Immature natural killer cell (primary cell): ENCODE data around the gene ETNK1. TPM values are rescaled to one million over a fixed set of nuclear protein-coding genes. Genes with fewer than 3 reads are reported as not detected.
"Not testable (repeated sequence)": the region's sequence is repeated elsewhere in the genome, so short reads cannot be mapped to it uniquely, and the experiment has no call there.

Source experiments
- DNase-seq, 3 donors: peaks; one replicate each; pipeline ENCODE4 v3.0.0; 2022; ENCODE audit warnings: mixed read lengths in 1 of 3
- H3K27ac Mint-ChIP-seq, 6 donors: one replicate each; pipeline ENCODE4 v1.8.0; 2020; ENCODE audit warnings: mixed read lengths in 6 of 6, mild to moderate bottlenecking in 5 of 6, inconsistent platforms in 4 of 6, moderate library complexity in 3 of 6
- H3K27me3 Mint-ChIP-seq, 3 donors: one replicate each; pipeline ENCODE4 v1.8.0; 2020 to 2021; ENCODE audit warnings: low read depth in 3 of 3, mild to moderate bottlenecking in 3 of 3, mixed read lengths in 3 of 3, moderate library complexity in 3 of 3, inconsistent platforms in 1 of 3
- H3K36me3 Mint-ChIP-seq, 3 donors: one replicate each; pipeline ENCODE4 v1.8.0; 2020; ENCODE audit warnings: mixed read lengths in 3 of 3, inconsistent platforms in 2 of 3, mild to moderate bottlenecking in 2 of 3
- H3K4me1 Mint-ChIP-seq, 2 donors: one replicate each; pipeline ENCODE4 v1.8.0; 2020; ENCODE audit warnings: inconsistent platforms in 2 of 2, mild to moderate bottlenecking in 2 of 2, mixed read lengths in 2 of 2, moderate library complexity in 1 of 2
- H3K4me3 Mint-ChIP-seq, 5 donors: one replicate each; pipeline ENCODE4 v1.8.0; 2020; ENCODE audit warnings: mild to moderate bottlenecking in 5 of 5, mixed read lengths in 5 of 5, inconsistent platforms in 3 of 5, moderate library complexity in 3 of 5
- H3K9me3 Mint-ChIP-seq, 6 donors: one replicate each; pipeline ENCODE4 v1.8.0; 2020; ENCODE audit warnings: mild to moderate bottlenecking in 6 of 6, mixed read lengths in 6 of 6, inconsistent platforms in 4 of 6, moderate library complexity in 3 of 6
- polyA plus RNA-seq, 3 donors: library from polyadenylated mRNA; unstranded; fragments of 300-500 nt; fragmentation: Illumina TruSeq; gene quantifications; one replicate each; pipeline ENCODE4 v1.2.3, GENCODE V29; 2021

ETNK1 gene
- polyA plus RNA-seq, 3 donors from 2014 or later: 15.7 to 26.2 (median 16.5) TPM

DNA sequence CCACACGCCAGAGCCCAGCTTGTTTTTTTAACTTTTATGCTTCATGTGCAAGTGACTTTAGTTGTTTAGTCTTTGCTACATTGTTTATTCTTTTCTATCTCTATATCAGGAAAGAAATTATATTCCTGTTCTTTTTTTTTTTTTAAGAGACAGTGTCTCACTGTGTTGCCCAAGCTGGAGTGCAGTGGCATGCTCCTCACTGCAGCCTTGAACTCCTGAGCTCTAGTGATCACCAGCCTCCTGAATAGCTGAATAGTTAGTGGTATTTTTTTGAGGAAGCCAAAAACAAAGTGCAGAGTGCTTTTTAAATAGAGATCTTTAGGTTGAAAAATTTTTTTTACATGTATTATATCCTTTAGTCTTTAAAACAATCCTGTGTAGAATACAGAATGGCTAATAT, 58.2 kb downstream of the ETNK1 start:
- Mint-ChIP-seq H3K4me1 (peaks cover 18 to 52% of the 10 kb centered on the region in 2 donors), H3K9me3 (no peaks in the 10 kb centered on the region), H3K36me3 (peaks cover 14 to 22% (median 22%) of the 10 kb centered on the region in 3 donors), H3K27me3 (no peaks in the 10 kb centered on the region), H3K27ac (peak overlapping the region in 1 of 6 donors; percentile 31), H3K4me3 (no peak overlapping the region)
- no peak for DNase-seq

GRCh38 chr12:22684140-22685118, 59.5 kb downstream of the ETNK1 start:
- DNase-seq: peak; percentile 15 to 29 (median 23)
- H3K27ac Mint-ChIP-seq: no peak overlapping the region
- H3K4me3 Mint-ChIP-seq: no peak overlapping the region
- H3K4me1 Mint-ChIP-seq: peaks cover 21 to 48% of the 10 kb centered on the region in 2 donors
- peaks cover 4 to 9% (median 9%) of the 10 kb centered on the region in 3 donors for H3K36me3 Mint-ChIP-seq
- H3K9me3 Mint-ChIP-seq: no peaks in the 10 kb centered on the region
- H3K27me3 Mint-ChIP-seq: no peaks in the 10 kb centered on the region

- DNase-seq: no peak
- peak overlapping the region in 1 of 6 donors; percentile 44 for H3K27ac Mint-ChIP-seq
- H3K9me3 Mint-ChIP-seq: no peaks in the 10 kb centered on the region
- no peaks in the 10 kb centered on the region for H3K27me3 Mint-ChIP-seq
- H3K4me1 Mint-ChIP-seq: peaks cover 21 to 53% of the 10 kb centered on the region in 2 donors
- no peak overlapping the region for H3K4me3 Mint-ChIP-seq
- peaks cover 0 to under 1% (median 0%) of the 10 kb centered on the region in 3 donors for H3K36me3 Mint-ChIP-seq
Observed at GRCh38 chr12:22686193-22686592, 61.2 kb downstream of the ETNK1 start.

DNA sequence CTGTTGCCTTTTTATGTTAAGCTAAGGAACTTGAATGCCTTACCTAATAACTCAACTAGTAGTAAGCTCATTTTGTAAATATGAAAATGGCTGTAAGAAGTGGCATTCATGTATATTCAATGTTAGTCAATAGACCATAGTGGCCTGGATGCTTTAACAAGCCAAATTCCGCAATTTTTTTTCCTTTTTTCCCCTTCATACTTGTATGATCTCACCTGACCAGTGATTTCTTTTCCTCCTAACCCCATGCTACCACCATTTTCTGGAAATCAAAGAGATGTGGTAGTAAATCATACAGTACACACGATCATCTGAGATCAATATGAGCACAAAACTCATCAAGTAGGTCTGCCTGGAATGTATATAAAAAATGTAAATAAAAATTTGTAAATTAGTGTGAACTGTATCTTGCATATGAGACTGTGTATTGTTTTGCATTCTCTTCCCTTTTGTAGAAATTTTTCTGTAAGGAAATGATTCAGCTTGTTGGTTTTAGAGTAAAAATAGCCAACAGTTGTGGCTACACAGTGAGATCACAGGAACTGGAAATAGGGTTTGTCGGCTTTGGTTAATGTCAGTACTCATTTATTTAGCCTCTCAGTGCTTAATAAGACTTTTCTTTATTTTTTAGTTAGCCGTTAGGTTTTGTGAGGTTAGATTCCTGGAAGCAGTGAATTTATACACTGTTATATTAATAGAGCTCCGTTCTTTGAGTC, 62.5 kb downstream of the ETNK1 start:
- H3K27ac Mint-ChIP-seq: peak overlapping the region in 4 of 6 donors; percentile 6 to 85 (median 11)
- peaks cover 0 to 2% (median 0%) of the 10 kb centered on the region in 6 donors for H3K9me3 Mint-ChIP-seq
- H3K4me3 Mint-ChIP-seq: peak overlapping the region; percentile 19 to 70 (median 52)
- H3K4me1 Mint-ChIP-seq: peaks cover 33 to 66% of the 10 kb centered on the region in 2 donors
- H3K27me3 Mint-ChIP-seq: peaks cover 0 to 2% (median 0%) of the 10 kb centered on the region in 3 donors
- H3K36me3 Mint-ChIP-seq: peaks cover 0 to 5% (median 4%) of the 10 kb centered on the region in 3 donors
- DNase-seq: peak; percentile 13 to 39 (median 35)

GRCh38 chr12:22689876-22690275, 64.9 kb downstream of the ETNK1 start:
- Mint-ChIP-seq H3K27ac (no peak overlapping the region), H3K36me3 (peaks cover 0 to 6% (median 4%) of the 10 kb centered on the region in 3 donors), H3K4me3 (no peak overlapping the region), H3K27me3 (peaks cover 0 to 3% (median 2%) of the 10 kb centered on the region in 3 donors), H3K4me1 (peaks cover 31 to 54% of the 10 kb centered on the region in 2 donors), H3K9me3 (peaks cover 0 to 2% (median 0%) of the 10 kb centered on the region in 6 donors)
- DNase-seq: no peak

- H3K27ac Mint-ChIP-seq: no peak overlapping the region
Observed at GRCh38 chr12:22691319-22691718, 66.3 kb downstream of the ETNK1 start.

GRCh38 chr12:22692467-22692866, 67.5 kb downstream of the ETNK1 start:
- H3K9me3 Mint-ChIP-seq, H3K27me3 Mint-ChIP-seq, H3K36me3 Mint-ChIP-seq, H3K27ac Mint-ChIP-seq, H3K4me3 Mint-ChIP-seq, DNase-seq: not testable (repeated sequence)
- peaks cover 20 to 35% of the 10 kb centered on the region in 2 donors for H3K4me1 Mint-ChIP-seq

More at GRCh38 chr12:22691319-22691718, 66.3 kb downstream of the ETNK1 start:
- Mint-ChIP-seq H3K27me3 (peaks cover 0 to 5% (median 3%) of the 10 kb centered on the region in 3 donors), H3K9me3 (peaks cover 0 to 2% (median 0%) of the 10 kb centered on the region in 6 donors), H3K4me3 (no peak overlapping the region), H3K36me3 (peaks cover 0 to 6% (median 4%) of the 10 kb centered on the region in 3 donors), H3K4me1 (peaks cover 28 to 47% of the 10 kb centered on the region in 2 donors)
- DNase-seq: no peak

- H3K27ac Mint-ChIP-seq: no peak overlapping the region
Observed at GRCh38 chr12:22692964-22693555, 68.1 kb downstream of the ETNK1 start.

GRCh38 chr12:22698576-22698975, 73.6 kb downstream of the ETNK1 start:
- no peaks in the 10 kb centered on the region for H3K36me3 Mint-ChIP-seq
- no peak for DNase-seq
- peaks cover 0 to 2% of the 10 kb centered on the region in 2 donors for H3K4me1 Mint-ChIP-seq
- H3K27ac Mint-ChIP-seq: no peak overlapping the region
- no peak overlapping the region for H3K4me3 Mint-ChIP-seq
- H3K9me3 Mint-ChIP-seq: no peaks in the 10 kb centered on the region
- peaks cover 1 to 6% (median 4%) of the 10 kb centered on the region in 3 donors for H3K27me3 Mint-ChIP-seq

More at GRCh38 chr12:22692964-22693555, 68.1 kb downstream of the ETNK1 start:
- Mint-ChIP-seq H3K4me3 (no peak overlapping the region), H3K9me3 (peaks cover 0 to 2% (median 0%) of the 10 kb centered on the region in 6 donors), H3K36me3 (peaks cover 0 to 6% (median 4%) of the 10 kb centered on the region in 3 donors), H3K4me1 (peaks cover 16 to 29% of the 10 kb centered on the region in 2 donors), H3K27me3 (peaks cover 0 to 5% (median 3%) of the 10 kb centered on the region in 3 donors)
- no peak for DNase-seq

- not testable (repeated sequence) for H3K4me1 Mint-ChIP-seq, DNase-seq, H3K27ac Mint-ChIP-seq, H3K9me3 Mint-ChIP-seq, H3K4me3 Mint-ChIP-seq, H3K36me3 Mint-ChIP-seq, H3K27me3 Mint-ChIP-seq
Observed at GRCh38 chr12:22699705-22700104, 74.7 kb downstream of the ETNK1 start.

GRCh38 chr12:22700106-22700505, 75.1 kb downstream of the ETNK1 start:
- peaks cover 0 to 2% of the 10 kb centered on the region in 2 donors for H3K4me1 Mint-ChIP-seq
- H3K4me3 Mint-ChIP-seq: no peak overlapping the region
- no peak for DNase-seq
- no peak overlapping the region for H3K27ac Mint-ChIP-seq
- H3K27me3 Mint-ChIP-seq: peaks cover 1 to 6% (median 4%) of the 10 kb centered on the region in 3 donors
- no peaks in the 10 kb centered on the region for H3K9me3 Mint-ChIP-seq
- no peaks in the 10 kb centered on the region for H3K36me3 Mint-ChIP-seq

DNA sequence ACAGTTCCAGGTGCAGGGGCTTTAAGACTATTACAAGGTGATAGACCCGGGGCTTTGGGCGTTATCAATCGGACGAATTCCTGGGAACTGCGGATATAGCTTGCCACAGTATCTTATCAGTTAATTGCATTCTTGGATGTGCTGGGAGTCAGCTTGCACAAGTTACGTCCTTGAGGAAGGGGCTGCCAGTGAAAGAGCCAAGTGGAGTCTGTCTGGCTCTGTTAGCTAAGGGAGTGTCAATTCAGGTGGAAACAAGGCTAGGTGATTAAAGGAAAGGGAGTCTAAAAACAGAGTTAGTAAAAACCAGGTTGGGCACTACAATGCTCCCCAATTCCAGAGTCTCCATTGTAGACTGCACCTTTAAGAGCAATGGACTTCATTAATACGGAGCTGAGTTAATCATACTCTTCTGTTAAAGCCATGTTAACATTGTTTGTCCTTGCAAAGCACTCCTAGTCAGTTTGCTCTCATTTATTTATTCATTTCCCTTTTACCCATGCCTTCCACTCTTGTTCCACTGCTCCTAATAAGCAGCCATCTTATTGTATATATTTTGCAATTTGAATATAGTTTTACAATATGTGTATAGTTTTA, 76.3 kb downstream of the ETNK1 start:
- H3K9me3 Mint-ChIP-seq, H3K4me3 Mint-ChIP-seq, H3K27me3 Mint-ChIP-seq, H3K27ac Mint-ChIP-seq, H3K36me3 Mint-ChIP-seq, DNase-seq, H3K4me1 Mint-ChIP-seq: not testable (repeated sequence)

DNA sequence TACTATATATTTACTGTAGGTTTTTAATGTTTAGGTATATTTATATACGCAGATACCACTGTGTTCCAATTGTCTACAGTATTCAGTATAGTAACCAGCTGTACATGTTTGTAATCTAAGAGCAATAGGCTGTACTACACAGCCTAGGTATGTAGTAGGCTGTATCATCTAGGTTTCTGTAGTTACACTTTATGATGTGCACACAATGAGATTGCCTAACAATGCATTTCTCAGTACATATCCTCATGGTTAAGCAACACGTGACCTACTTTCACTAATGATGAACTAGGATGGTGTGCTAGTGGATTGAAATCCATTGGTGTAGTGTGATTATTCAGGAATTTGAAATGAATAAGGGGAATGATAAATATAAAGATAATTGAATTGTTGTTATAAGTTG, 77.7 kb downstream of the ETNK1 start:
- no peak overlapping the region for H3K27ac Mint-ChIP-seq
- H3K27me3 Mint-ChIP-seq: peaks cover 1 to 4% (median 2%) of the 10 kb centered on the region in 3 donors
- no peak for DNase-seq
- H3K4me1 Mint-ChIP-seq: peaks cover 0 to 2% of the 10 kb centered on the region in 2 donors
- H3K4me3 Mint-ChIP-seq: no peak overlapping the region
- H3K36me3 Mint-ChIP-seq: no peaks in the 10 kb centered on the region
- H3K9me3 Mint-ChIP-seq: no peaks in the 10 kb centered on the region
